Tibial nerve (tissue), 4 donors: Measurements from ENCODE around the gene RPL35.

Experiments
- CTCF ChIP-seq, 5 experiments: fragments of 200-600 bp in 3 of 5; fragments of 450-650 bp in 2 of 5; sonication (generic) in 3 of 5; IDR thresholded peaks; one replicate each; pipeline ENCODE4 v1.5.1; 2016 to 2019; ENCODE audit warnings: antibody characterized with exemption in 5 of 5, mild to moderate bottlenecking in 3 of 5, moderate library complexity in 2 of 5
- EP300 ChIP-seq, 2 donors: sonication (generic); formaldehyde crosslinking; IDR thresholded peaks; one replicate each; pipeline ENCODE4 v1.6.1; 2017; ENCODE audit warnings: antibody characterized with exemption in 2 of 2, mild to moderate bottlenecking in 1 of 2
- POLR2A ChIP-seq, 2 donors: fragments of 450-650 bp; IDR thresholded peaks; one replicate each; pipeline ENCODE4 v1.6.1; 2017; ENCODE audit warnings: antibody characterized with exemption in 2 of 2, mild to moderate bottlenecking in 2 of 2, moderate library complexity in 2 of 2

GRCh38 chr9:124882231-124882630 lies 20.5 kb upstream of the RPL35 start:
- TF ChIP-seq CTCF (IDR thresholded peaks at IDR 0.05) (no peak), POLR2A (IDR thresholded peaks at IDR 0.05) (no peak), EP300 (IDR thresholded peaks at IDR 0.05) (no peak)
